Stimulated activated CD4-positive, alpha-beta T cell treated with anti-CD3 and anti-CD28 coated beads, Interleukin-1b, Interleukin-23, amount 100 ng/mL, for 24 hours (primary cell): ENCODE data around the gene CYLC2.

Experiments used
- DNase-seq, 4 experiments: peaks; one replicate each; pipeline ENCODE4 v3.0.0-alpha.2; 2020; ENCODE audit warnings: low read depth in 4 of 4, low spot score in 1 of 4

The CYLC2 gene, protein sequence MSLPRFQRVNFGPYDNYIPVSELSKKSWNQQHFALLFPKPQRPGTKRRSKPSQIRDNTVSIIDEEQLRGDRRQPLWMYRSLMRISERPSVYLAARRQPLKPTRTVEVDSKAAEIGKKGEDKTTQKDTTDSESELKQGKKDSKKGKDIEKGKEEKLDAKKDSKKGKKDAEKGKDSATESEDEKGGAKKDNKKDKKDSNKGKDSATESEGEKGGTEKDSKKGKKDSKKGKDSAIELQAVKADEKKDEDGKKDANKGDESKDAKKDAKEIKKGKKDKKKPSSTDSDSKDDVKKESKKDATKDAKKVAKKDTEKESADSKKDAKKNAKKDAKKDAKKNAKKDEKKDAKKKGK

GRCh38 chr9:102995033-102995432 is at the start of gene CYLC2:
Gene CYLC2, plus strand, starts transcription at chr9:102995333. Its CDS starts 48 bp downstream, at chr9:102995381.
- no peak for DNase-seq

- no peak for DNase-seq
Measured at GRCh38 chr9:102950346-102950745, 44.8 kb upstream of the CYLC2 start.

DNA sequence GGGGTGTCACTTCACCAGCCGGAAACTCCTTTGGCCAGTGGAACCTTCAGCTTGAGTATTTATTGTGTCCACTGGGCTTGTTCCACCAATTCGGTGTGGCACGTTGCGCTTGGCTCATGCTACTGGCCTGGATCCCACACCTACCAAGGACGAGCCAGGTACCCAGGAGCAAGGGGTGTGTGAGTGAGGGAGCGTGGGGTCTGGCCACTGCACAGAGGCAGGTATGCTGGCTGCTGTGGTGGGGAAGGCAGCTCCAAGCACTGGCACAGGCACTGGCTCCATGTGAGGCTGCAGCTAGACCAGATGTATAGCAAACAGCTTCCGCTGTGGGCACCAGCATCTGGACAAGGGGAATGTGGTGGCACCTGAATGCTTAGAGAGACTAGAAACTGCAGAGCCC is 28.1 kb upstream of the CYLC2 start:
- DNase-seq, result no peak

DNA sequence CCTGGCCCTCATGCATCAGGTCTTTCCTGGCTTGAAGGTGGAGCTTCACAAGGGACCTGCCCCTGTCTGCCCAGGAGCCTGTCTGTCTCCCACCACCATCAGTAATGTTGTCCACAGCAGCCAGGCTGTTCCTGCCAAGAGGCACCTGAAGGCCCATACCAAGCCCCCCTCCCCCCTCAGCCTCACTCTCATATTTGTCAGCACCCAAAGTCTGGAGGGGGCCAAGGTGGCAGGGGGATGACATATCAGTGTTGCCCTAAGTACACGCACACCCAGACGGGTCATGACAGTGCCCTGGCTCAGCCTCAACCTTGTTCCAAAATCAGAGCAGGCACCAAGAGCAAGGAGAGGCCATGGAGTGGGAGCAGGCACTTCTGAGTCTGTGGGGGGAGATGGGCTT is 27.2 kb upstream of the CYLC2 start:
- DNase-seq, result no peak

GRCh38 chr9:102972780-102973179 is 22.4 kb upstream of the CYLC2 start:
- no peak for DNase-seq

DNA sequence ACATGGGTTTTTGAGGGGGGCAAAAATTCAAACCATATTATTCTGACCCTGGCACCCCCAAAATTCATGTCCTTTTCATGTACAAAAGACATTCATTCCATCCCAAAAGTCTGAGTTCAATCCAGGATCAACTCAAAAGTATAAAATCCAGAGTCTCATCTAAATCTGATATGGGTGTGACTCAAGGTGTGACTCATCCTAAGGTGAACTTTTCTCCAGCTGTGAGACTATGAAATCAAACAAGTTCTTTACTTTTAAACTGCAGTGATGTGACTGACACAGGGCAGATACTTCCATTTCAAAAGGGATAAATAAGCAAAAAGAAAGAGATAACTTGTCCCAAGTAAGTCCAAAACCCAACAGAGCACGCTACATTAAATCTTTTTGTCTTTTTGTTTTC is 20.6 kb upstream of the CYLC2 start:
- no peak for DNase-seq

DNA sequence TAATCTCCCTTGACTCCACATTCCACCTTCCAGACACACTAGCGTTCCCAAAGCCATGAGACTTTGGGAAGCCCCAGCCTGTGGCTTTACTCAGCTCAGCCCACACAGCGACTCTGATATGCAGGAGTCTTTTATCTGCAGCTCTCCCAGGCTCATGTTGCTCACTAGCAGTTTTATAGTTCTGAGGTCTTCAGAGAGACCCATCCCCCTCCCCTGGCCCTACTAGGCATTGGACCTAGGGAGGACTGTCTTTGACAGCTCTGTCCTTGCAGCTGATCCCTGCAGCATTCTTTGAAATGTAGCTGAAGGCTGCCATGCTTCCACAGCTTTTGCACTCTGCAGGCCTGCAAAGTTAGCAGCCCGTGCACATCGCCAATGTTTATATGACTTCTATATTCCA is 19.9 kb upstream of the CYLC2 start:
- DNase-seq, result no peak

DNA sequence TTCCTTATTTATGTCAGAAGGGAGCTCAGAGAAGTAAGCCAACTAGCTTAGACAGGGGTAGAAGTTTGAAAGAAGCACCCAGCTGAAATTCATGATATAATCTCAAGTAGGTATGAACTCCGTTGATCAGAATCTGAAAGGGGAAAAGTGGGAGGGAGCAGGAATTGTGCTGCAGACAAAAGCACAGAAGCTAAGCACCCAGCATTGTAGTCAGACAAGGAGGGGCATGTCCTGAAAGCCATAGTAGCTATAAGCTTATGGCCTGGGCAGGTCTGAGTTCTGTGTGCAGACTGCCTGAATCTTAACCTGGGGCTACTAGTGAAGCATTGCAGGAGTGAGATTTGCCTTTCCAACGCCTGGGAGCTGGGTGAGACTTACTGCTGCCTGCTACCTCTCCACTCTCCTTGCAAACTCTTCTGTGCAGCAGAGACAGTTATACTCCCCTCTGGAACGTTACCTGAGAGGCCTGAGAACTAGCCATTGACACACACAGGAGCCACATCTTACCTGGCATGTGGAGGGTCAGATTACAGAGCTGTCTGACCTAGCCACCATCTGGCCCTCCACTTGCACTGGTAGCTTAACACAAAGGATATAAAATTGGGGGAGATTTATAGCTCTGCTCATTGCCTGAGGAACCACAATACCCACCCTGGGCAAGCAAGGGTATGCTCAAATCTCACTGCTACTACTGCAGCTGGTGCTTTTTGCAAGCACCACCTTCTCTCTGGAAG is 9.8 kb upstream of the CYLC2 start:
- DNase-seq, result no peak

GRCh38 chr9:102986425-102986824 is 8.7 kb upstream of the CYLC2 start:
- no peak for DNase-seq

GRCh38 chr9:103003689-103004088 is 8.6 kb downstream of the CYLC2 start:
- no peak for DNase-seq

GRCh38 chr9:103014242-103014641 is 19.1 kb downstream of the CYLC2 start:
- no peak for DNase-seq

DNA sequence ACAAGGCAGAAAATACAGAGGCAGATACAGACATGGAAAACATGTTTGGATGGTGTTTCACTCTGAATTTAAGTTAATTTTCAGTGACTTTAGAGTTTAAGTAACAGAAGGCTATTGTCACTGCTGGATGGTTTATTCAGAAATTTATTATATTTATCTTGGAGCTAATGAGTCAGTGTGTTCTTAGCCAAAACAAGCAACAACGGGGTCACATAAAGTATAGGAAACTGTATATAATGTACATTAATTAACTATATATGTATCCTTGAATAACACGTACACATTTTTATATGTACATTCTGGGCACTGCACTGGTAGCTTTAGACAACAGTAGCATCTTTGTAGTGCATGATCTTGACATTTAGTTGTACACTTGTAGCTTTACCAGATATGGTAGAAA is 30.7 kb downstream of the CYLC2 start:
- DNase-seq, result no peak

- no peak for DNase-seq
Measured at GRCh38 chr9:103037508-103038477, 42.7 kb downstream of the CYLC2 start.

DNA sequence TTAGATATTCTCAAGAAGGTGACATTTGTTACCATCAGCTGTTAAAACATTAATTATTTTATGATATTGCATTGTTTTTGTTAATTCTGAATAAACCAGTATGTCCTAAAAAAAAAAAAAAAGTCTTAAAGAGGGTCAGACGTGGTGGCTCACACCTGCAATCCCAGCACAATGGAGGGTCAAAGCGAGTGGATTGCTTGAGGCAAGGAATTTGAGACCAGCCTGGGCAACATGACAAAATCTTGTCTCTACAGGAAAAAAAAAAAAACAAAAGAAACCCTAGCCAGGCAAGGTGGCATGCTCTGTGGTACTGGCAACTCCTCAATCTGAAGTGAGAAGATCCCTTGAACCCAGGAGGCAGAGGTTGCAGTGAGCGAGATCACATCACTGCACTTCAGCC is 46.8 kb downstream of the CYLC2 start:
- no peak for DNase-seq
